ENCODE results near the gene RSBN1L.

Gene RSBN1L

GRCh38 chr7:77690289-77690688 lies 6.0 kb upstream of the RSBN1L start:
- Histone ChIP-seq H2AFZ (ENCODE audit: low read depth) (no peak overlapping the region), H3K4me3 (IDR thresholded peaks at IDR 0.05; ENCODE audit: insufficient read depth, low read depth, low read length) (no peak overlapping the region), H3K4me2 (no peak overlapping the region), H3K4me1 (ENCODE audit: low read depth, poor library complexity, severe bottlenecking) (peaks cover 32% of the 10 kb centered on the region), H3K27me3 (ENCODE audit: insufficient read depth, low read depth) (no peaks in the 10 kb centered on the region), H3K9ac (no peak overlapping the region), H3K79me2 (ENCODE audit: insufficient read depth, low read depth) (peaks cover 10% of the 10 kb centered on the region; the same call in 1 of the 2 replicates), H4K20me1 (ENCODE audit: insufficient read depth) (no peaks in the 10 kb centered on the region), H3K36me3 (ENCODE audit: insufficient read depth) (no peaks in the 10 kb centered on the region), H3K27ac (no peak overlapping the region)
- no peak for TF ChIP-seq CTCF (conservative IDR thresholded peaks at IDR 0.05; ENCODE audit: low read depth, low read length)

- H4K20me1 ChIP-seq (ENCODE audit: insufficient read depth): no peaks in the 10 kb centered on the region
- H3K79me2 ChIP-seq (ENCODE audit: insufficient read depth, low read depth): peaks cover 17% of the 10 kb centered on the region
- no peak overlapping the region for H3K9ac ChIP-seq
- no peak overlapping the region for H3K4me2 ChIP-seq
- no peak overlapping the region for H2AFZ ChIP-seq (ENCODE audit: low read depth)
- H3K4me3 ChIP-seq (IDR thresholded peaks at IDR 0.05; ENCODE audit: insufficient read depth, low read depth, low read length): no peak overlapping the region
- no peak overlapping the region for H3K27ac ChIP-seq
- H3K36me3 ChIP-seq (ENCODE audit: insufficient read depth): no peaks in the 10 kb centered on the region
- peaks cover 32% of the 10 kb centered on the region for H3K4me1 ChIP-seq (ENCODE audit: low read depth, poor library complexity, severe bottlenecking)
- TF ChIP-seq CTCF (conservative IDR thresholded peaks at IDR 0.05; ENCODE audit: low read depth, low read length): no peak
- no peaks in the 10 kb centered on the region for H3K27me3 ChIP-seq (ENCODE audit: insufficient read depth, low read depth)
These were observed 4.3 kb upstream of the RSBN1L start for GRCh38 chr7:77691892-77692491.

- Histone ChIP-seq H4K20me1 (ENCODE audit: insufficient read depth) (peaks cover 15% of the 10 kb centered on the region; the same call in 1 of the 2 replicates), H3K27me3 (ENCODE audit: insufficient read depth, low read depth) (no peaks in the 10 kb centered on the region), H3K4me1 (ENCODE audit: low read depth, poor library complexity, severe bottlenecking) (peaks cover 27% of the 10 kb centered on the region), H3K4me2 (peak overlapping the region; percentile 29; the same call in 1 of the 2 replicates), H3K4me3 (IDR thresholded peaks at IDR 0.05; ENCODE audit: insufficient read depth, low read depth, low read length) (no peak overlapping the region), H3K9ac (no peak overlapping the region), H3K27ac (no peak overlapping the region), H2AFZ (ENCODE audit: low read depth) (no peak overlapping the region), H3K79me2 (ENCODE audit: insufficient read depth, low read depth) (peaks cover 37% of the 10 kb centered on the region), H3K36me3 (ENCODE audit: insufficient read depth) (no peaks in the 10 kb centered on the region)
- TF ChIP-seq CTCF (conservative IDR thresholded peaks at IDR 0.05; ENCODE audit: low read depth, low read length): no peak
These were observed 2.3 kb upstream of the RSBN1L start for GRCh38 chr7:77693830-77694583.

- Histone ChIP-seq H3K4me3 (IDR thresholded peaks at IDR 0.05; ENCODE audit: insufficient read depth, low read depth, low read length) (no peak overlapping the region), H3K27ac (peak overlapping the region; percentile 91), H4K20me1 (ENCODE audit: insufficient read depth) (peaks cover 27% of the 10 kb centered on the region), H3K9ac (peak overlapping the region; percentile 96), H3K4me2 (peak overlapping the region; percentile 91), H3K36me3 (ENCODE audit: insufficient read depth) (no peaks in the 10 kb centered on the region), H2AFZ (ENCODE audit: low read depth) (peak overlapping the region; percentile 87), H3K79me2 (ENCODE audit: insufficient read depth, low read depth) (peaks cover 66% of the 10 kb centered on the region), H3K4me1 (ENCODE audit: low read depth, poor library complexity, severe bottlenecking) (peaks cover 45% of the 10 kb centered on the region), H3K27me3 (ENCODE audit: insufficient read depth, low read depth) (no peaks in the 10 kb centered on the region)
- no peak for TF ChIP-seq CTCF (conservative IDR thresholded peaks at IDR 0.05; ENCODE audit: low read depth, low read length)
These were observed 630 bp downstream of the RSBN1L start for GRCh38 chr7:77696643-77697534.

All from KMS-11 (cell line).